SKM-1 treated with dmso at 0.1 percent for 144 hours (cell line): Measurements from ENCODE around the gene PRDX3.
A peak's percentile ranks its signal among the peaks of the same experiment; 100 is the strongest.
"Not testable (repeated sequence)": the region's sequence is repeated elsewhere in the genome, so short reads cannot be mapped to it uniquely, and the experiment has no call there.

ENCODE experiments used
- DNase-seq: peaks from one replicate; lab custom pipeline; 2025; ENCODE audit not compliant: unreplicated experiment; lab: John Stamatoyannopoulos, UW

The PRDX3 gene

GRCh38 chr10:119206603-119207365, 28.2 kb upstream of the PRDX3 start:
- peak; percentile 50 for DNase-seq

- peak; percentile 21 for DNase-seq
These were observed 27.4 kb upstream of the PRDX3 start for GRCh38 chr10:119205894-119206602.

DNA sequence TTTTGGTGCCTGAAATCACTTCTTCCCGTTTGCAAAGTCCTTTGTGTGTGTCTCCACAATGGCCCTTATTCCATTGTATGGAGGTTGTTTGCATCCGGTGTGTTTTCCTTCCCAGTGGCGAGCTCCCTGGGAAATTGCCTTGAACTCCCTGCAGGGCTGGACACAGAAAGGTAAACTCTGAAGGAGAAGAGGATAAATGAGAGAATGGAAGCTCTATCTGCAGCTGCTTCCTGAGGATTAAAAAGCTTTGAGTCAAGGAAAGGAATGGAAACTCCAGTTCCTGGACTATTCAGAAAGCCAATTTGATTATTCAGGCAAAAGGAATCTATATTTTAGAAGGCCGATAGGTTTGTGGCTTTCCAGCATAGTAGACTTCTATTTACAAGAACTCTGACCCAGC, 24.4 kb upstream of the PRDX3 start:
- no peak for DNase-seq

GRCh38 chr10:119201233-119201632, 22.6 kb upstream of the PRDX3 start:
- DNase-seq: no peak

- peak; percentile 44 for DNase-seq
These were observed 20.8 kb upstream of the PRDX3 start for GRCh38 chr10:119199231-119199992.

DNA sequence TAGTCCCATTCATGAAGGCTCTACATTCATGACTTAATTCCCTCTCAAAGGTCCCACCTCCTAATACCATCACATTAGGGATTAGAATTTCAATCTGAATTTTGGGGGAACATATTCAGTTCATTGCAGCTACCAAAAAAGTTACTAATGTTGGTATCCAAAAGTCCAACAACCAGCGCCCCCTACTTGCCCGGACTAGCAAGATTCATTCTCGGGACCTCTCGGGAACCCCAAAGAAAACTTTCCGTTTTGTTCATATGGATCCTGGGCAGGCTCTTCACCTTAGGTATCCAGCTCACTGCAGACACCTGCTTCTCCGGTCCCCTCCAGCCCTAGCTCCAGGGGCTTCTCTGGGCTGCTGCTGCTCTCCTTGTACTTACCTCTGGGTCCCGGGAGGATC, 19.8 kb upstream of the PRDX3 start:
- DNase-seq: no peak

DNA sequence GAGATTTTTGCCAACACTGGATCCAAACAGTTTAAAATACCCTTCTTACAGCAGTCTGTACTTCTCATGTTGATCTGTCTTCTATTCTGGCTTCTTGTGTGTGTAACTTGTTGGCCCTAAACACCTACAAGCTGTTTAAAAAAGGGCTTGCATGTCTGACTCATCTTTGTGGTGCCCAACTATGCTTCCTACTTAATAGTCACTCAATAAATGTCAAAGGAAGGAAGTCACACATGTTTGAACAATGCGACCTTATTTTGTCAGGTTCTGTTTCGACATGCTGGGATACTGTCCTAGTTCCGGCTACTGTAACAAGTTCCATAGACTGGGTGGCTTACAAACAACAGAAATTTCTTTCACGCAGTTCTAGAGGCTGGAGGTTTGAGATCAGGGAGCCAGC, 19.3 kb upstream of the PRDX3 start:
- no peak for DNase-seq

DNA sequence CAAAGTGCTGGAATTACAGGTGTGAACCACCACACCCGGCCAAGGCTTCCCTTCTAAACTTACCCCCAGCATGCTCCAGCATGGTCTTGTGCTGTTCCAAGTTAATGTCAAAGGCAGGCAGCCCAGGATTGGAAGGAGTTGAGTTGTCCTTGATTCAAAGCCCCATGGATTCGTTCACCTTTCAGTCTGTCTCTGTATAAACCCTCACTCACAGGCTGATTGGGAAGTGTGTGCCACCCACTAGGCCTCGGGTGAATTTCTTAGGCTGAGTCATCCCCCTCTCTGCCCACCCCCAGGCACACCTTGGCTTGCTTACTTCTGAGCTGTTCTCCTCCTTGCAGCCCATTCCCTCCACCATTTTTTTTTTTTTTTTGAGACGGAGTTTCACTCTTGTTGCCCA, 13.3 kb upstream of the PRDX3 start:
- no peak for DNase-seq

- DNase-seq: peak; percentile 75
These were observed 12.6 kb upstream of the PRDX3 start for GRCh38 chr10:119190954-119191785.

DNA sequence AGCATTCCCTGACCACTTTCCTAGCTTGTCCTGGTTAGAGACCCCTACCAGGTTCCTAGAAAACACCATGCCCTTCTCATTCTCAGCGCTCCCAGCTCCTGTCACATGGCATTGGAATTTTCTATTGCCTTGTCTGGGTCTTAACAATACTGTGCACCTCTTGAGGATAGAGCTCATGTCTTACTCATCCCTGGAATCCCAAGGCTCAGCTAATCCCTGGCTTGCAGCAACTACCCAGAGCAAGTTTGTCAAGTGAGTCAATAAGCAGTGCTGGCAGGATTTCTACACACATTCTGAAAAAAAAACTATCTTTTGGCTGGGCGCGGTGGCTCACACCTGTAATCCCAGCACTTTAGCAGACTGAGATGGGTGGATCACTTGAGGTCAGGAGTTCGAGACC, 11.7 kb upstream of the PRDX3 start:
- no peak for DNase-seq

DNA sequence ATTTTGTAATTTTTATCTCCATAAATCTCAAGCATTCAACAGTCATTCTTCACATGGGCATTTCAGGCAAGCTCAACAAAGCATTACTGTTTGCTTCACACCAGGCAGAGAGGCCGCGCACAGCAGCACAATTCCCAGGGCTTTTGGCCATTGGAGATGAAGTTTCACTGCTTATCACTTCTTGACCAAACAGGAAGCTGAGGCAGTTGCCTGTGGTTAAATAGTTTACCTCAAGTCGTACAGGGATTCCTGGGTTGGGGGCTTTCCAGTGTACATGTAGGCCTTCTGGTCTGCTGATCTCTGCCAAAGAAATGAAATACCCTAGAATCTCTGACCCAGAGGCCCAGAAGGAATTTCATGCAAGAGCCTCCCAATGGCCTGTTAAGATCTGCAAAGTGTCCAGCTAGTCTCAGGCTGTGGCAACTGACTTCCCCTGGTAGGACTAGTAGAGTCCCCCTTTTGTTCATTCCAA, 11.2 kb upstream of the PRDX3 start:
- no peak for DNase-seq

DNA sequence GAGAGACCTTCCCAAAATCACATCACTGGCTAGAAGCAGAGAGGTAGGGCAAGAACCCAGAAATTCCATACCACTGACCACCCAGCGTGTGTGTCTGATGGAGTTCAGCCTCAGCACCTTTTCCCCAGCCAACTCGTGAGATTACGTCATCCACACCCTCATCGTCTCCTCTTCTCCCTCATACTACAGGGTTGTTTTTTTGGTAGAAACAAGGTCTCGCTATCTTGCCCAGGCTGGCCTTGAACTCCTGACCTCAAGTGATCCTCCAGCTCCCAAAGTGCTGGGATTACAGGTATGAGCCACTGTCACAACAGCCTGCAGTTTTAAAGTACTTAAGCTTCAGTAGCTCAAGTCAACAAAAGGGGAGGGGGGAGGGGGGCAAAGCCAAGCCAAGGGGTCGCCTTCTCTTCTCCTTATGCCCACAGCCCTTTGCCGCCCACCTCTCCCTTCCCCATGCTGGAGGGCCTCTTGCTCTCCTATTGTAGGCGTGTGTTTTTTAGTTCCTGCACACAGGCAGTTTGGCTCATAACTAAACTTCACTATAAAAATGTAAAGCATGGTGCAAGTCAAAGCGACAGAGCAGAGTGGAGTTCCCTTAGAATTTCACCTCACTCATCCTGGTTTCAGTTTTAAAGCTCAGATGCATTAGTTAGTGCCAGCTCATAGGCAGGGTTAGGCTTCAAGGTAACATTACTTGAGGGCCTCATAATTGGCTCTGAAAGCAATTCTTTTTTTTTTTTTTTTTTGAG, 5.2 kb upstream of the PRDX3 start:
- DNase-seq: no peak

- not testable (repeated sequence) for DNase-seq
These were observed 2.3 kb upstream of the PRDX3 start for GRCh38 chr10:119180850-119181400.

DNA sequence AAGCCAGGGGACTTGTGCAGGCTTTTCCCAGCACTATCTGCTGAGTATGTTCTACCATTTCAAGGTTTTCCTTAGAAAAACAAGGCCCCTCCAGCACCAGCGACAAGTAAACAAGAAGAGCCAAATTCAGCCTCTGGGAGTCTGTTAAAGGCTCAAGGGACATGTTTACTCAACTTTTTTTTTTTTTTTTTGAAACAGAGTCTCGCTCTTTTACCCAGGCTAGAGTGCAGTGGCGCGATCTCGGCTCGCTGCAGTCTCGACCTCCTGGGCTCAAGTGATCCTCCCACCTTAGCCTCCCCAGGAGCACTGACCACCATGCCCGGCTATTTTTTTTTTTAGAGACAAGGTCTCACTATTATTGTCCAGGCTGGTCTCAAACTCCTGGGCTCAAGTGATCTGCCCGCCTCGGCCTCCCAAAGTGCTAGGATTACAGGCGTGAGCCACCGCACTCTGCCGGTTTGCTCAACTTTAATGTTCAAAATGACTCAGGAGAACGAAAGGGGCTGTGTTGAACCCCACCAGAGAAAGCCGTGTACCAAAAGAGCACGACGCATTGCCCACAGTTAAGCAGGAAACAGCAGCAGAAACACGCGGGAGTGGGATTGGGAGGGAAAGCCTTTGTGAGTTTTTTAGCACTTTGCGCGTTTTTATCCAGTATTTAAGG, 772 bp downstream of the PRDX3 start:
- DNase-seq: no peak

- no peak for DNase-seq
These were observed 2.4 kb downstream of the PRDX3 start for GRCh38 chr10:119176166-119176565.

GRCh38 chr10:119174109-119174508, 4.5 kb downstream of the PRDX3 start:
- no peak for DNase-seq

DNA sequence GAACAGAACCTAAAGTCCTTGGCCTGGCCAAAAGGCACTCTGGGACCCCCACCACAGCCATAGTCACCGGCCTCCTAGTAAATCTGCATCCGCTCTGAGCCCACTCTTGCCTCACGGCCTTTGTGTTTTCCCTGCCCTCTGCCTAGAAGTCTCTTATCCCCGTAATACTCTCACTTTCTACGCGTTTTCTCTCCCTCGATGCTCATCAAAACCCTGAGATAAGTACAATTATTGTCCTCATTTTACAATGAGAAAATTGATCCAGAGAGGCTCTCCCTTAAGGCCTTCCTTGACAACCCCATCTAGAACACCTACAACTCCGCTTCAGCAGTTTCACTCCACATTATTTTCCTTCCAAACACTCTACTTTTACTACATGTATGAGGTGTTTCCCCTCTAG, 11.6 kb downstream of the PRDX3 start:
- DNase-seq: no peak

- no peak for DNase-seq
These were observed 12.0 kb downstream of the PRDX3 start for GRCh38 chr10:119166564-119166963.

GRCh38 chr10:119166118-119166500, 12.5 kb downstream of the PRDX3 start:
- DNase-seq: no peak
